Left ventricle myocardium superior (tissue), 1 donor: Measurements from ENCODE around the gene AKAIN1. TPM values are rescaled to one million over a fixed set of nuclear protein-coding genes. Genes with fewer than 3 reads are reported as not detected.

Source experiments
- ATAC-seq: fragments of 200-7000 bp; cut with Tn5 transposase; one replicate; pipeline ENCODE4 v1.9.1; 2020; ENCODE audit warnings: mild to moderate bottlenecking, moderate library complexity
- DNase-seq: peaks from one replicate; pipeline ENCODE4 v3.0.0-alpha.2; 2020
- intact Hi-C: fragments of 100-400 bp; cut with micrococcal nuclease; formaldehyde crosslinking; loops from one replicate; pipeline ENCODE4 v1.11.0; 2022
- long read RNA-seq: library from polyadenylated mRNA; unstranded; transcript quantifications from one replicate; pipeline ENCODE4 v2.0.0, GENCODE V29; 2021
- total RNA-seq: library from RNA; stranded (reverse); fragmentation: NEBNext Ultra II Directional; extraction: Animal tissue kit (Norgen Biotek cat#: 25700); gene quantifications from one replicate; pipeline ENCODE4 v1.2.1, GENCODE V29; 2021
- donor health status: DM: no; HTN: yes; CAD: no; lungs with severe emphysema.

The AKAIN1 gene
- total RNA-seq: not detected
- long read RNA-seq: 0 reads

GRCh38 chr18:5197032-5197434 is at the start of gene AKAIN1:
AKAIN1 (minus strand) TSS chr18:5197257; CDS start chr18:5197053, 204 bp downstream.
- intact Hi-C loops: no loop called here
- ATAC-seq: peak; percentile 93
- DNase-seq: peak; percentile 68

GRCh38 chr18:5244941-5245340 is 47.9 kb upstream of the AKAIN1 start:
- intact Hi-C loops: no loop called here
- no peak for ATAC-seq

GRCh38 chr18:5239447-5239846 is 42.4 kb upstream of the AKAIN1 start:
- intact Hi-C loops: loop anchor here (2.0 kb wide), 1 partner anchor 55 kb away; the partner anchor contains the start of gene ZBTB14
- DNase-seq (no peak), ATAC-seq (no peak)

More at GRCh38 chr18:5244941-5245340, 47.9 kb upstream of the AKAIN1 start:
- no peak for DNase-seq

- intact Hi-C loops: loop anchor here (2.0 kb wide), 1 partner anchor 56 kb away; the partner anchor contains the start of gene ZBTB14
- ATAC-seq: peak; percentile 65
Measured at GRCh38 chr18:5238371-5238976, 41.4 kb upstream of the AKAIN1 start.

GRCh38 chr18:5237723-5238370 is 40.8 kb upstream of the AKAIN1 start:
- peak; percentile 99 for ATAC-seq
- intact Hi-C loops: loop anchor here (2.0 kb wide), 1 partner anchor 57 kb away; the partner anchor contains the start of gene ZBTB14
- DNase-seq: peak; percentile 93

More at GRCh38 chr18:5238371-5238976, 41.4 kb upstream of the AKAIN1 start:
- peak; percentile 51 for DNase-seq

GRCh38 chr18:5237083-5237722 is 40.1 kb upstream of the AKAIN1 start:
- peak; percentile 66 for ATAC-seq
- intact Hi-C loops: no loop called here
- no peak for DNase-seq

GRCh38 chr18:5214583-5215351 is 17.7 kb upstream of the AKAIN1 start:
- no peak for DNase-seq
- intact Hi-C loops: no loop called here
- no peak for ATAC-seq

- no peak for ATAC-seq
- intact Hi-C loops: no loop called here
- DNase-seq: no peak
Measured at GRCh38 chr18:5207471-5208150, 10.6 kb upstream of the AKAIN1 start.

- intact Hi-C loops: no loop called here
Measured at GRCh38 chr18:5198311-5198710, 1.3 kb upstream of the AKAIN1 start.

GRCh38 chr18:5197461-5197860 is 404 bp upstream of the AKAIN1 start:
- DNase-seq: no peak
- intact Hi-C loops: no loop called here
- no peak for ATAC-seq

More at GRCh38 chr18:5198311-5198710, 1.3 kb upstream of the AKAIN1 start:
- ATAC-seq (no peak), DNase-seq (no peak)

GRCh38 chr18:5196253-5197031 is 615 bp downstream of the AKAIN1 start:
- ATAC-seq: no peak
- DNase-seq: peak; percentile 19
- intact Hi-C loops: no loop called here

GRCh38 chr18:5195656-5196055 is 1.4 kb downstream of the AKAIN1 start:
- no peak for DNase-seq
- intact Hi-C loops: no loop called here
- ATAC-seq: no peak

- intact Hi-C loops: no loop called here
- no peak for ATAC-seq
- DNase-seq: no peak
Measured at GRCh38 chr18:5180254-5180653, 16.8 kb downstream of the AKAIN1 start.

- intact Hi-C loops: no loop called here
- no peak for ATAC-seq
Measured at GRCh38 chr18:5178519-5178918, 18.5 kb downstream of the AKAIN1 start.

GRCh38 chr18:5175378-5175777 is 21.7 kb downstream of the AKAIN1 start:
- ATAC-seq: no peak
- intact Hi-C loops: no loop called here
- no peak for DNase-seq

More at GRCh38 chr18:5178519-5178918, 18.5 kb downstream of the AKAIN1 start:
- DNase-seq: no peak

- ATAC-seq: no peak
- no peak for DNase-seq
- intact Hi-C loops: no loop called here
Measured at GRCh38 chr18:5173646-5174045, 23.4 kb downstream of the AKAIN1 start.

GRCh38 chr18:5173236-5173635 is 23.8 kb downstream of the AKAIN1 start:
- intact Hi-C loops: no loop called here
- ATAC-seq: no peak

GRCh38 chr18:5167831-5168230 is 29.2 kb downstream of the AKAIN1 start:
- intact Hi-C loops: no loop called here
- ATAC-seq (no peak), DNase-seq (no peak)

More at GRCh38 chr18:5173236-5173635, 23.8 kb downstream of the AKAIN1 start:
- no peak for DNase-seq
